WTC11 (cell line): ENCODE data around the gene CBX1. TPM values are rescaled to one million over a fixed set of nuclear protein-coding genes. Genes with fewer than 3 reads are reported as not detected.

Source experiments
- ATAC-seq: fragments of 200-7000 bp; cut with Tn5 transposase; 2 replicates; pipeline ENCODE4 v1.10.0; 2021; ENCODE audit warnings: mild to moderate bottlenecking, moderate library complexity
- CTCF ChIA-PET: fragments of 300-600 bp; sonication (Branson Sonifier 250); formaldehyde crosslinking; loops from one replicate; lab custom pipeline; 2021; ENCODE audit warnings: antibody characterized with exemption; lab: Charles Lee
- POLR2A ChIA-PET: fragments of 350-600 bp; sonication (Branson Sonifier 250); formaldehyde crosslinking; loops from one replicate; lab custom pipeline; 2021; ENCODE audit warnings: antibody characterized with exemption; lab: Charles Lee
- DNase-seq: peaks from one replicate; pipeline ENCODE4 v3.0.0; 2021; ENCODE audit warnings: low spot score
- H3K27ac Mint-ChIP-seq: 2 replicates; pipeline ENCODE4 v1.8.0; 2021; ENCODE audit warnings: mixed read lengths
- H3K27me3 Mint-ChIP-seq: 2 replicates; pipeline ENCODE4 v1.8.0; 2021; ENCODE audit warnings: low read depth, mild to moderate bottlenecking, moderate library complexity, mixed read lengths
- H3K36me3 Mint-ChIP-seq: 2 replicates; pipeline ENCODE4 v1.8.0; 2021; ENCODE audit warnings: mixed read lengths
- H3K4me1 Mint-ChIP-seq: 2 replicates; pipeline ENCODE4 v1.8.0; 2022; ENCODE audit warnings: mixed read lengths
- H3K4me3 Mint-ChIP-seq: 2 replicates; pipeline ENCODE4 v1.8.0; 2021; ENCODE audit warnings: mild to moderate bottlenecking, moderate library complexity, mixed read lengths
- H3K9me3 Mint-ChIP-seq: 2 replicates; pipeline ENCODE4 v1.8.0; 2021; ENCODE audit warnings: mixed read lengths
- AFF4 ChIP-seq: sonication (generic); formaldehyde crosslinking; IDR thresholded peaks from 2 replicates; pipeline ENCODE4 v1.8.1; 2023; ENCODE audit warnings: mild to moderate bottlenecking, missing genetic modification reagents, borderline replicate concordance
- ATF2 ChIP-seq: sonication (generic); formaldehyde crosslinking; IDR thresholded peaks from 2 replicates; pipeline ENCODE4 v1.8.1; 2022; ENCODE audit warnings: low read depth, missing genetic modification reagents, borderline replicate concordance
- CDX4 ChIP-seq: fragments of 250-450 bp; sonication (Bioruptor Pico); IDR thresholded peaks from 2 replicates; pipeline ENCODE4 v1.9.0; 2021; ENCODE audit warnings: moderate library complexity, mild to moderate bottlenecking, inconsistent platforms, borderline replicate concordance
- CREB1 ChIP-seq: sonication (generic); formaldehyde crosslinking; IDR thresholded peaks from 2 replicates; pipeline ENCODE4 v1.8.0; 2023; ENCODE audit warnings: mild to moderate bottlenecking, missing genetic modification reagents
- E2F1 ChIP-seq: sonication (generic); formaldehyde crosslinking; IDR thresholded peaks from 2 replicates; pipeline ENCODE4 v1.8.0; 2022; ENCODE audit warnings: mild to moderate bottlenecking, missing genetic modification reagents
- ELF4 ChIP-seq: sonication (generic); formaldehyde crosslinking; IDR thresholded peaks from 2 replicates; pipeline ENCODE4 v1.8.1; 2022; ENCODE audit warnings: low read depth, mild to moderate bottlenecking, moderate library complexity, missing genetic modification reagents
- MAX ChIP-seq: sonication (generic); formaldehyde crosslinking; IDR thresholded peaks from 2 replicates; pipeline ENCODE4 v1.8.0; 2022; ENCODE audit warnings: mild to moderate bottlenecking, missing genetic modification reagents
- MXD4 ChIP-seq: fragments of 250-450 bp; sonication (Bioruptor Pico); IDR thresholded peaks from 2 replicates; pipeline ENCODE4 v1.8.0; 2021; ENCODE audit warnings: mild to moderate bottlenecking, moderate library complexity, borderline replicate concordance
- NFATC4 ChIP-seq: fragments of 250-450 bp; sonication (Bioruptor Pico); IDR thresholded peaks from 2 replicates; pipeline ENCODE4 v1.9.0; 2021; ENCODE audit warnings: mild to moderate bottlenecking
- RELA ChIP-seq: sonication (generic); formaldehyde crosslinking; IDR thresholded peaks from 2 replicates; pipeline ENCODE4 v1.8.1; 2022; ENCODE audit warnings: missing genetic modification reagents, mild to moderate bottlenecking, borderline replicate concordance
- SMAD3 ChIP-seq: sonication (generic); formaldehyde crosslinking; IDR thresholded peaks from 2 replicates; pipeline ENCODE4 v1.8.0; 2022; ENCODE audit warnings: missing genetic modification reagents, mild to moderate bottlenecking, borderline replicate concordance
- SMAD4 ChIP-seq: sonication (generic); formaldehyde crosslinking; IDR thresholded peaks from 2 replicates; pipeline ENCODE4 v1.8.0; 2022; ENCODE audit warnings: mild to moderate bottlenecking, missing genetic modification reagents
- ZBTB21 ChIP-seq: sonication (generic); formaldehyde crosslinking; IDR thresholded peaks from 2 replicates; pipeline ENCODE4 v1.8.1; 2023; ENCODE audit warnings: mild to moderate bottlenecking, missing genetic modification reagents, borderline replicate concordance
- ZMAT4 ChIP-seq: fragments of 250-450 bp; sonication (Bioruptor Pico); IDR thresholded peaks from 2 replicates; pipeline ENCODE4 v1.9.0; 2021; ENCODE audit warnings: mild to moderate bottlenecking
- ZNF121 ChIP-seq: sonication (generic); formaldehyde crosslinking; IDR thresholded peaks from 2 replicates; pipeline ENCODE4 v1.8.0; 2023; ENCODE audit warnings: missing genetic modification reagents
- ZNF138 ChIP-seq: sonication (generic); formaldehyde crosslinking; conservative IDR thresholded peaks from 2 replicates; pipeline ENCODE4 v1.8.1; 2022; ENCODE audit warnings: mild to moderate bottlenecking, moderate library complexity, missing genetic modification reagents
- ZNF512 ChIP-seq: sonication (generic); formaldehyde crosslinking; IDR thresholded peaks from 2 replicates; pipeline ENCODE4 v1.8.1; 2022; ENCODE audit warnings: missing genetic modification reagents, borderline replicate concordance
- ZSCAN18 ChIP-seq: fragments of 250-450 bp; sonication (Bioruptor Pico); IDR thresholded peaks from 2 replicates; pipeline ENCODE4 v2.1.2; 2022; ENCODE audit warnings: mild to moderate bottlenecking, moderate library complexity
- total RNA-seq: library from RNA; stranded (reverse); gene quantifications from 3 replicates; pipeline ENCODE4 v1.2.3, GENCODE V29; 2021

The CBX1 gene
- total RNA-seq, 1 experiment from 2014 or later: 162 TPM

GRCh38 chr17:48059125-48059668 is 42.1 kb downstream of the CBX1 start:
- Mint-ChIP-seq H3K4me3 (no peak overlapping the region), H3K27me3 (no peaks in the 10 kb centered on the region), H3K27ac (peak overlapping the region; percentile 95), H3K4me1 (peaks cover 29% of the 10 kb centered on the region), H3K9me3 (no peaks in the 10 kb centered on the region), H3K36me3 (peaks cover 63% of the 10 kb centered on the region)
- POLR2A ChIA-PET: interaction anchor here (1.4 to 5.5 kb wide), 2 partner anchors 9 to 11 kb away, joined by 7 to 32 read pairs; partner anchors contain the start of gene NFE2L1
- CTCF ChIA-PET: interaction anchor here (1.5 to 2.7 kb wide), 3 partner anchors 16 to 34 kb away, joined by 4 to 12 read pairs (median 8); no protein-coding TSS in a partner anchor
- DNase-seq (no peak), ATAC-seq (no peak)
- TF ChIP-seq RELA: 0 out of 2 replicates have a peak, but pooled peaks have one; percentile 35
- no peak for TF ChIP-seq ZMAT4 (CRISPR knock-in tag)

GRCh38 chr17:48058393-48059124 is 42.7 kb downstream of the CBX1 start:
- POLR2A ChIA-PET: interaction anchor here (1.0 to 5.5 kb wide), 4 partner anchors 8 to 13 kb away, joined by 3 to 32 read pairs (median 5); partner anchors contain the start of gene NFE2L1
- DNase-seq (no peak), ATAC-seq (no peak)
- H3K9me3 Mint-ChIP-seq: no peaks in the 10 kb centered on the region
- H3K36me3 Mint-ChIP-seq: peaks cover 63% of the 10 kb centered on the region
- H3K27me3 Mint-ChIP-seq: no peaks in the 10 kb centered on the region
- CTCF ChIA-PET: interaction anchor here (0.9 to 2.7 kb wide), 5 partner anchors 10 to 33 kb away, joined by 3 to 12 read pairs (median 4); partner anchors contain the start of gene NFE2L1
- H3K27ac Mint-ChIP-seq: peak overlapping the region; percentile 78
- H3K4me3 Mint-ChIP-seq: no peak overlapping the region
- TF ChIP-seq ZSCAN18 (CRISPR knock-in tag): no peak
- TF ChIP-seq CDX4: no peak
- no peak for TF ChIP-seq SMAD4 (CRISPR knock-in tag)
- TF ChIP-seq CREB1 (CRISPR knock-in tag): no peak
- TF ChIP-seq E2F1 (CRISPR knock-in tag): no peak
- TF ChIP-seq ZNF138 (CRISPR knock-in tag): no peak
- no peak for TF ChIP-seq MAX (CRISPR knock-in tag)
- TF ChIP-seq AFF4 (CRISPR knock-in tag): no peak
- no peak for TF ChIP-seq MXD4 (CRISPR knock-in tag)
- TF ChIP-seq ATF2: no peak
- TF ChIP-seq ZBTB21 (CRISPR knock-in tag): no peak
- TF ChIP-seq SMAD3 (CRISPR knock-in tag): no peak
- TF ChIP-seq ELF4 (CRISPR knock-in tag): no peak
- no peak for TF ChIP-seq NFATC4
- no peak for TF ChIP-seq ZNF121
- TF ChIP-seq ZNF512 (CRISPR knock-in tag): no peak
- peaks cover 35% of the 10 kb centered on the region for H3K4me1 Mint-ChIP-seq
